Nucleus accumbens (tissue), 56 donors: ENCODE results near the gene WFDC1.

Experiments
- DNase-seq, 56 donors: peaks; one replicate each; lab custom pipeline; 2025; lab: John Stamatoyannopoulos, UW

Gene WFDC1

DNA sequence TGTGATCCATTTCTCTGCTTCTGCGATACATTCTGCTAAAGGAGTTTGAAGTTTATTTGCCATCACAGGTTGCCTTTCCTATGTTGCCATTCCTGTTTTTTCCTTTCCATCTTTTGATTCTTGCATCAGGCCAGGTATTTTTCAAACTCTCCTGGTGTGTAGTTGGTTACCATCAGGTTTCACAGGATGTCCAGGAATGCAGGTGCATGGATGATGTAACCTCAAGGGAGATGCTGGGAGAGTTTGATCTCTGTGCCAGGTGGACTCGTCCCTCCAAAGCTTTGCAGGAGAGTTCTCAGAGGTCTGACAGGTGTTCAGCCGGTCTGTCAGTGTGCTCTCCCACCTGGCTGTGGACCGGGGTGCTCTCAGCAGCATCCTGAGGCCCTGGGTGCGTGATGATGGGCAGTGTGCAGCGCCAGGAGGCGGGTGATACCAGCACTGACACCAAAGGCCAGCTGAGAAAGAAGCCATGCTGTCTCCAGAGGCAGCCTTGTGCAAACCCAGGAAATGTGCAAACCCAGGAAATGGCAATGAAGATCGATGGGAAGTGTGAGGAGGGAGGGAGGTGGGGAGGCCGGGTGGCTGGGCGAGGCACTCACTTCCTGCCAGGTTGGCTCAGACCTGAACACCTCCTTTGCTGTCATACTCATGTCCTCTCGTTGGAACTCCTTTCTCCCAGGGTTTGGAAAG, 75.4 kb downstream of the WFDC1 start:
- no peak for DNase-seq

GRCh38 chr16:84370723-84371552, 76.3 kb downstream of the WFDC1 start:
- DNase-seq = no peak

DNA sequence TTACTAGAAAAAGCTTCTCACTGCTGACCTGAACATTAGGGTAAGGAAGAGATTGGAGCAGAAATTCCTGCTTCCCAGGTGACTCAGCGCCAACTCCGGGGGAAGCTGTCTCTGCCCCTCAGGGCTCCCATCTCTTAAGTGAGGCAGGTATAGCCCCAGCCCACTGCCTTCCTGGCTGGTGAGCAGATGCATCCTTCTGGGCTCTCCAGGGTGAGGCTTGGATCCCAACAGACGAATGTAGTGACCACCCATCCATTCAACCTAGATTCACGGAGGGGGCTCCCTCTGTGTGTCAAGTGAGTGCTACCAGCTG, 76.8 kb downstream of the WFDC1 start:
- DNase-seq = no peak

DNA sequence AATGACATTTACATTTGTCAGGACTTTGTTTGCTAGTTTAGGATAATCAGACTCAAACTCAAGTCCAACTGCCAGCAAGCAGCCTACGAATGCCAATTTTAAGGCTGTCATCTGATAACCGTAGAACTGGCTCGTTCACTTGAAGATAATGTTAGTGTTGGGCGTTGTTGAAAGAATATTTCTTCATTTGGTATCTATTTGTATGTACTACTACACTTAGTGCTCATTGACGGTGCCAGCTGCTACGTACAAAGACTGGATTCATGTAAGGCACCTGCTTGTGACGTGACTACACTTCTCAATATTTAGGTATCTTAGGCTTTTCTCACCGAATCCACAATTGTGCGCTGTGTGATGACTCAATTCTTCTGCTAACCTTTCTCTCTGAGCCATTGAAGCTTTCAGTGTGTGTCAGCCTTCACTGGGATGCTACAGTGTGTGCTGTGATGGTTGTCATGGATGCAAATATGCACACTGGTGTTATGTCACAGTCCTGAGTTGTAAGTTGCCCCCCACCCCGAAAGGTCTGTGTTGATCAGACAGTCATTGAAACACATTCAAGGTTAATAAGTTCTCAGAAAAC, 79.3 kb downstream of the WFDC1 start:
- peak in 8 of 56 donors; percentile 4 to 45 (median 18) for DNase-seq

GRCh38 chr16:84378099-84378498, 83.4 kb downstream of the WFDC1 start:
- no peak for DNase-seq

DNA sequence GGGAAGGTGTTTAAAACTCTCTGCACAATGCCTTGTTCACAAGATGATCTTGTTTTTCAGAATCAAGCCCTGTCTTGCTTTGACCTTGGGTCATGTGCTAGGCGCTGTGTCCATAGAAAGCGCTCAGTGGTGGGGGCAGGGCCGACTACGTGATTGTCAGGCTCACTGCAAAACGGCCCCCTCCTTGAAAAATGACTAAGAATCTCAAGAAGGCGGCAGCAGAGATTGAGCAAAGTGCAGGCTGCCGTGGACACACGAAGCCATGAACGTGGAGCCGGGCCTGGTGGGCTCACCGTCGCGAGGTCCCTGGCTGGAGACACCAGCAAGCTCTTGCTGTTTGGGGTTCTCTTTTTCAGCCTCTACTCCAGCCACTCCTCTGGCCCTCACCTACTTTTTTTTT, 83.9 kb downstream of the WFDC1 start:
- no peak for DNase-seq

DNA sequence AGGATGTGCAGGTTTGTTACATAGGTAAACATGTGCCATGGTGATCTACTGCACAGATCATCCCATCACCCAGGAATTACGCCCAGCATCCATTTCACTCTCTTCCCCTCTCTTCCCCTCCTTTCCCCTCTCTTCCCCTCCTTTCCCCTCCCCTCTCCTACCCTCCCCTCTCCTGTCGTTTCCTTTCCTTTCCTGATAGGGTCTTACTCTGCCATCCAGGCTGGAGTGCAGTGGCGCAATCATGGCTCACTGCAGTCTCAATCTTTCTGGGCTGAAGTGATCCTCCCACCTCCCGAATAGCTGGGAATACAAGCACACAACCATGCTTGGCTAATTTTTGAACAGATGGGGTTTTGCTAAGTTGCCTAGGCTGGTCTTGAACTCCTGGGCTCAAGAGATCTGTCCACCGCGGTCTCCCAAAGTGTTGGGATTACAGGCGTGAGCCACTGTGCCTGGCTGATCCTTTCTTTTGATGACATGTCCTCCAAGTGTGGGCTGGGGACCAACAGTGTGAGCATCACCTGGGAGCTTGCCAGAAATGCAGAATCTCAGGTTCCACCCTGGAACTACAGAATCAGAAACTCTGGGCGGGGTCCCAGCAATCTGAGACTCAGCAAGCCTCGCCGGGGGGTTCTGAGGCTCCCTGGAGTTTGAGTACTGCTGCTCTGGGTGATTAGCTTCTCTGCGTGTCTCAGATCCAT, 84.5 kb downstream of the WFDC1 start:
- no peak for DNase-seq
